Parathyroid adenoma (tissue), 2 donors: ENCODE data around the gene SERPINA1.

ENCODE experiments used
- H2AFZ ChIP-seq: fragments of 300-600 bp; sonication (generic); one replicate; pipeline ENCODE4 v1.7.0; 2017; ENCODE audit warnings: antibody characterized with exemption, mild to moderate bottlenecking
- H3K27ac ChIP-seq: fragments of 300-600 bp; sonication (generic); one replicate; pipeline ENCODE4 v1.7.0; 2017
- H3K27me3 ChIP-seq: fragments of 300-600 bp; sonication (generic); one replicate; pipeline ENCODE4 v1.7.0; 2017; ENCODE audit warnings: low read length; ENCODE audit not compliant: control insufficient read depth, insufficient read depth
- H3K36me3 ChIP-seq: fragments of 300-600 bp; sonication (generic); one replicate; pipeline ENCODE4 v1.7.0; 2017; ENCODE audit warnings: low read length; ENCODE audit not compliant: control insufficient read depth, insufficient read depth
- H3K4me1 ChIP-seq: fragments of 300-600 bp; sonication (generic); one replicate; pipeline ENCODE4 v1.7.0; 2017; ENCODE audit warnings: control low read depth
- H3K4me2 ChIP-seq: fragments of 300-600 bp; sonication (generic); one replicate; pipeline ENCODE4 v1.7.0; 2017; ENCODE audit warnings: low read length
- H3K4me3 ChIP-seq: fragments of 300-600 bp; sonication (generic); one replicate; pipeline ENCODE4 v1.7.0; 2017; ENCODE audit warnings: low read depth, low read length
- H3K79me2 ChIP-seq: fragments of 300-600 bp; sonication (generic); one replicate; pipeline ENCODE4 v1.7.0; 2017; ENCODE audit warnings: control low read depth
- H3K9ac ChIP-seq: fragments of 300-600 bp; sonication (generic); one replicate; pipeline ENCODE4 v1.7.0; 2017; ENCODE audit warnings: mild to moderate bottlenecking
- H3K9me3 ChIP-seq: fragments of 300-600 bp; sonication (generic); one replicate; pipeline ENCODE4 v1.7.0; 2017; ENCODE audit warnings: low read length; ENCODE audit not compliant: control insufficient read depth
- CTCF ChIP-seq: fragments of 300-600 bp; sonication (generic); IDR thresholded peaks from one replicate; pipeline ENCODE4 v1.7.0; 2017; ENCODE audit warnings: antibody characterized with exemption, mild to moderate bottlenecking
- donor health status: primary hyperparathyroidism.

The SERPINA1 gene

GRCh38 chr14:94389731-94390371 is 1.4 kb upstream of the SERPINA1 start:
- Histone ChIP-seq H3K4me1 (no peaks in the 10 kb centered on the region), H3K4me2 (no peak overlapping the region), H3K79me2 (no peaks in the 10 kb centered on the region), H3K27me3 (no peaks in the 10 kb centered on the region), H3K27ac (no peak overlapping the region), H3K9ac (no peak overlapping the region), H2AFZ (no peak overlapping the region), H3K36me3 (no peaks in the 10 kb centered on the region), H3K9me3 (no peaks in the 10 kb centered on the region), H3K4me3 (no peak overlapping the region)
- no peak for TF ChIP-seq CTCF

GRCh38 chr14:94389104-94389469 is 685 bp upstream of the SERPINA1 start:
- Histone ChIP-seq H2AFZ (no peak overlapping the region), H3K4me2 (no peak overlapping the region), H3K9me3 (no peaks in the 10 kb centered on the region), H3K4me3 (no peak overlapping the region), H3K79me2 (no peaks in the 10 kb centered on the region), H3K36me3 (no peaks in the 10 kb centered on the region), H3K27ac (no peak overlapping the region), H3K27me3 (no peaks in the 10 kb centered on the region), H3K9ac (no peak overlapping the region), H3K4me1 (no peaks in the 10 kb centered on the region)
- no peak for TF ChIP-seq CTCF

GRCh38 chr14:94388027-94388383 is 397 bp downstream of the SERPINA1 start:
- no peaks in the 10 kb centered on the region for H3K36me3 ChIP-seq
- H3K27ac ChIP-seq: no peak overlapping the region
- no peak overlapping the region for H3K4me2 ChIP-seq
- H3K79me2 ChIP-seq: no peaks in the 10 kb centered on the region
- H2AFZ ChIP-seq: no peak overlapping the region
- no peak overlapping the region for H3K9ac ChIP-seq
- H3K9me3 ChIP-seq: no peaks in the 10 kb centered on the region
- H3K4me1 ChIP-seq: no peaks in the 10 kb centered on the region
- H3K27me3 ChIP-seq: no peaks in the 10 kb centered on the region
- H3K4me3 ChIP-seq: no peak overlapping the region
- no peak for TF ChIP-seq CTCF

- Histone ChIP-seq H3K79me2 (no peaks in the 10 kb centered on the region), H3K36me3 (no peaks in the 10 kb centered on the region), H3K27me3 (no peaks in the 10 kb centered on the region), H3K4me3 (no peak overlapping the region), H3K9me3 (no peaks in the 10 kb centered on the region), H3K4me1 (no peaks in the 10 kb centered on the region), H3K9ac (no peak overlapping the region), H3K4me2 (no peak overlapping the region), H2AFZ (no peak overlapping the region), H3K27ac (no peak overlapping the region)
- TF ChIP-seq CTCF: no peak
Measured at GRCh38 chr14:94387051-94388026, 1.1 kb downstream of the SERPINA1 start.
